SKM-1 (cell line): ENCODE measurements around the gene MTMR1.

Source experiments
- DNase-seq: peaks from one replicate; lab custom pipeline; 2025; ENCODE audit not compliant: unreplicated experiment; lab: John Stamatoyannopoulos, UW

MTMR1 gene

DNA sequence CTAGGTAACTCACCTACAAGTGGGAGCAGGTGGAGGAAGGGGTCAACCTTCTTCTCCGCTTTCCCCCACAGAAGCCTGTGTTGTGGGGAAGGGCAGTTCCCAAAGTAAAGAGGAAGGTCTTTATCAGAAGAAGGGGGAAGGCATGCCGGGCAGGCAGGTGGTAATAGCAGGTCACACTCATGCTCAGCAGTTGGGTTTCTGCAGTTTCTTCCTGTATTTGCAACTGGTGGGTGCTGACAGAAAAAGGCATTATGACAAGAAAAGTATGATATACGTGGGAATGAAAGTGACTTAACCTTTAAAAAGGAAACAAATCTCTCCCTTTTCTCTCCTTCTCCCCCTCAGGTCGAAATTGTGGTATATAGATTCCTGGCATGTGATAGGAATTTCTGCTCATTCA lies 3.7 kb downstream of the MTMR1 start:
- no peak for DNase-seq

DNA sequence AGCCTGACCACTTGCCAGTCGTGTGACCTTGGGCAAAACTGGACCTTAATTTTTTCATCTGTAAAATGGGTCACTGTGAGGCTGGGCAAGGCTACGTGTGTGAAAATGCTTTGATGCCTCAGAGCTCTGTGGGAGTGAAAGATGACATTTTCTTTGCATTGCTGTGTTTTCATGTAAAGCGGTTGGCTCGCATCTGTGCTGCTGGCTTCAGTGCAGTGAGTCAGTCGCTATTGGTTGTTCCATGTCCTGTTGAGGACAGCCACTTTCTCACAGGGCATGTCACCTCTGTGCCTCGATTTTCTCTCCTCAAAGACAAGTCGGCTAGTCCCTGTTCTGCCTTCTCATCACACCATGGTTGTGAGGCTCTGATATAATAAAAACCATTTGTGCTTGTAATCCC lies 4.4 kb downstream of the MTMR1 start:
- DNase-seq, result no peak

DNA sequence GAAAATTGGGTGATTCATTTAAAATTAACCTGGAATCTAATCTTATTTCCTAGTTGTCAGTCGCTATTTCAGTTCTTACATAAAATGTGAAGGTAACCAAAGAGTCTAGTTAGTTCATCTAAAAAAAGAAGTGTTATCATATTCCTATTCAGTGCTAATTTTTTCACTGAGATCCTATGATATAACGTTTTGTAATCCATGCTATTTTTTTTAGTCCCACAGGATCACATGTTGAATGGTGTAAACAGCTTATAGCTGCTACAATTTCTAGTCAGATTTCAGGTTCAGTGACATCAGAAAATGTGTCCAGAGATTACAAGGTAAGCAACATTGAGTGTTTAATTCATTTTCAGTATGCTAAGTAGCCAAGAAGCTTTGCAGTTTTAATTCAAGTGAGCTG lies 5.8 kb downstream of the MTMR1 start:
- no peak for DNase-seq

DNA sequence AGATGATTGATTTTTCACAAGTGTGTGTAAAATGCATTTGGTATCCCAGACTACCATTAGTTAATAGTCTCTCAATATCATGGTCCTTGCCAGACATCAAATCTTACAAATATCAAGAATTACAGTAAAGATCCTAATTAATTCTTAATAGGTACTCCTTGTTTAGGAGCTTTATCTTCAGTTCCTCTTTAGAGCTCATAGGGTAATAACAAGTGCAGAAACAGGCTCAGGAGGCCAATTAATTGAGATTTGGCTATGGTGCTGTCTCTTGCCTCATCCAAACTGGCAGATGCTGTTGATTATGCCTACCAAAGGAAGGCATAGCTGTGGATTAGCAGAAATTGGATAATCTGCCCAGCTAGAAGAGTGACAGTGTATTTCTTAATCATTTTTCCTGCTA lies 6.9 kb downstream of the MTMR1 start:
- DNase-seq, result no peak

DNA sequence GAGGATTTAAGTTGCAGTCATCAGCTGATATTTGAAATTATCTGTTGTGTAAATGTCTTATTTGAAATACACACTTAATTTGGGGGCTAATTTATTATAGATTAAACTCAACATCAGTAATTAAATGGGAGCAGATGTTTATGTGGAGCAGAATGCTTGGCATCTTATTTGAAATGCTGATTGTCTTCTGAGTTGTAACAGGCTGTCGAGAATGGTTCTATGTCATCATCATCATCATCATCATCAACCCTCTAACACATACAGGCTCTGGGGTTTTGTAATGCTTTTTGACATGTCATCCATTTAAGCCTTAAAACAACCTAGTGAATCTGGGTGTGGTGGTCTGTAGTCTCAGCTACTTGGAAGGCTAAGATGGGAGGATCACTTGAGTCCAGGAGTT lies 8.2 kb downstream of the MTMR1 start:
- DNase-seq, result no peak

DNA sequence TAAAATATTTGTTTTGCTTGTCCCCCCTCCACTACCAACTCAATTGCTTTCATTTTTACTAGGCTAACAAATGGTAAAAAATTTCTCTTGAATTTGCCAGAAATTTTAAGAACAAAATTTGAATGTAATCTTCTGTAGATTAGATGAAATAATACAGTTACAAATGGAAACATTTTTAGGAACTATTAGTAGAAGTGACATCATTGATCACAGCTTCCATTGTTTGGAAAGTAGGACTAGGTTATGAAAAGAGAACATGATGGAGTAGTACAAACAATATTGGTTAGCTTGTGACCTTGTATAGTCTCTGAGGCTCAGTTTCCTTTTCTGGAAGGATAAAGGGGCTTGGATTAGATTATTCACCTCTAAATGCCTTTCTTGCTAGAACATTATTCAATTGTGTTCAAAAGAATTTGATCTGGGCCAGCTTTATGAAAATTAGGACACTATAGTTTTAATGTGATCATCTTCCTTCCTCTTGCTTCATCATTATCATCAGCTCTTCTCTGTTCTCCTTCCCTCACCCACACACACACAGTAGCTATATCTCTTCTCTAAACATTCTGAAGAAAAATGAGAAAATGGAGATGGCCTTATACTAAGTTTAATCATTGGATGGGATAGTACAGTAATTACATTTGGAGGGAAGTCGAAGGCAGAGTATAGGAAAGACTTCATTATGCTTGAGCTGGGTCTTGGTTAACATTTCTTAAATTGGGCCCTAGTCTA lies 9.9 kb downstream of the MTMR1 start:
- DNase-seq, result no peak

DNA sequence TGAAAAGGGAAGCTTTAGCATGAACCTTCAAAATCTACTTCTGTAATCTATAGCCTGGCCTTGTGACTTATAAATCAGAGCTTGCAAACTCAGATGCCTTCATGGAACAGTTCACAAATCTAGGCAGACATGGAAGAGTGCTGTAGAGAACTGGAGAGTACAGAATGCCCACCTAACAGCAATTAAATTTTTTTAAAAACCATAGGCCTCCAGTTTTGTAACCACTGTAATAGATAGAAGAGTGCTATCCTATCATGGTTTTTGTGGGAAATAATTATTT lies 10.4 kb downstream of the MTMR1 start:
- no peak for DNase-seq

DNA sequence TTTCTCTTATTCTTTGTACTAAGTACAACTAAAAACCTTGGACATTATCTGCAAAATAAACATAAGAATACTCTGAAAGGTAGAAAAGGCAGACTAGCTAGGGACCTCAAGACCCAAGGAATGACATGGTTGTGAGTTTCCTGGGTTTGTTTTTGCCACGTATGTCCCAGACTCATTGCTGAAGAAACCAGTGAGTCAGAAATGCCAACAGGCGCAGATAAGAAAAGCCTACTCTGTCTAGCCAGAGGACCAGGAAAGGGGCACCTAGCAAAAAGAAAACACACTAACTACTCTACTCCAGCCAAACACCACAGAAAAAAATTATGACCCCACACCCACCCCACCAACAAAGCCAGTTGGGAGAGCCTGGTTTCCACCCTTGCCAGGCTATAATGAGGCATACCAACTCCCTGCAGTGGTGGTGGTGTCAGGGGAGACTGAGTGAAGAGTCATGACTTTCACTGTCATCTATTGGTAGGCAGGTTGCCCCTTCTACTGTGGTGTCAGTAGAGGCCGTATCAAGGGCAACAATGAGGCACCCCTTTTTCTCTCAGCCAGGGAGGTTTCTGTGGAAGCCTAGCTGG lies 10.9 kb downstream of the MTMR1 start:
- DNase-seq, result no peak

DNA sequence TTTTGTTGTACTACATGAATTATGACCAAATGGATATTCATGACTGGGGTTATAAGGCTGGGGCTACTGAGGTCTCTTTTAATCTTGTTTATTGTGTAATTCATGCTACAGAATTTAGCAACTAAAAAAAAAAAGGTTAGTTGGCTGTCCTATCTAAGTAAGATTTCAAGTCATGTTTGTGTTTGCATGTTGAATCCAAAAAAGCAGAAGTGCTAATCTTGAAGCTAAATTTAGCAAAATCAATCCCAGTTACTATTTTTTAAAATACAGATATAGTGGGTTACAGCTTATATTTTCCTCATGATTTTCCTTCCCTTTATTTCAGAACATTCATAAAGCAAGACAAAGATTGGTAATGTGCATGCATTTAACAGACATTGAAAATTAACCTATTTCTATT lies 19.4 kb downstream of the MTMR1 start:
- DNase-seq, result no peak

DNA sequence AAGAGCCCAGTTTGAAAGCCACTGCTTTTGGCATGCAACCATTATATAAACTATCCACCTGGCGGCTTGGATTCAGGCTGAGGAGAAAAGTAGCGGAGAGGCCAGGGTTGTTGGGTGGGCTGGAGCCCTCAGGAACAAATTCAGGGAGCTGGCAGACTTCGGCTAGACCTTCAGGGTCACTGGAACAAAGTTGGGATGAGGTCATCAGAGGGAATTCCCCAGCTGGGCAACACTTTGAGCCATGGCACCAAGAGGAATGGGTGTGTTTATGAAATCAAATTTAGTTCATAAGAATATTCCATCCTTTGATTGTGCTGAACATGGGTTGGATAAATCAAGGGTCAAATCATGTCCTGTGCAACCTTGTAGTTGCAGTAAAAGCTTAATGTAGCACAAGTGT lies 22.0 kb downstream of the MTMR1 start:
- no peak for DNase-seq

DNA sequence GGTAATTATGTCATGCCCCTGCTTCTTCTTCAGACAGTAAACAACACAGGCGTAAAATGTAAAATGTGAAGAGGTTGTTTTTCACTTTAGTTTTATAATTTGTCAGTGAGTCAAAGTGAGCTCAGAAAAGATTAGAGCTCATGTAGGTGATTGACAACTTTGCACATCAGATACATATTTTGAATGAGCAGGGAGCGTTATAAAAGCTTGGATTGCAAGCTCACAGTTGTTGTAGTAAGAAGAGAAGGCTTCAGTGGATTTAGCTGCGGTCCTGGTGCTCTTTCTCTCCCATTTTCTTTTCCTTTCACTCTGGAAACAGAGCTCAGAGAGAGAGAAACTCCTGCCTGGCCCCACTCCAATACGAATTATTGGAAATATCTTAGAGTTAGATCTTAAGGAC lies 26.4 kb downstream of the MTMR1 start:
- no peak for DNase-seq

DNA sequence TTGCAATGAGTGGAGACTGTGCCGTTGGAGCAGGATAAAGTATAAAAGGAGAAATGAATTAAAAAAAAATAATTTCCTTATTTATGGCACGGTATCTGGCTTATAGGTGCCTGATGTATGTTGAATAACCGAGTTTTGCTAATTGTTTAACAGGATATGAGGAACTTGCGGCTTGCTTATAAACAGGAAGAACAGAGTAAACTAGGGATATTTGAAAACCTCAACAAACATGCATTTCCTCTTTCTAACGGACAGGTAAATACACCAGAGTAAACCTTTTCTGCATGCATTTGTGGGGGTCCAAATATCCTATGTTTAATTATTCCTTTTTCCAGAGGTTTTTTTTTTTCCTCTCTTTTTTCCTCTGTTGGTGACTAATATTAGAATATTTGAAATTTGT lies 36.8 kb downstream of the MTMR1 start:
- DNase-seq, result no peak

DNA sequence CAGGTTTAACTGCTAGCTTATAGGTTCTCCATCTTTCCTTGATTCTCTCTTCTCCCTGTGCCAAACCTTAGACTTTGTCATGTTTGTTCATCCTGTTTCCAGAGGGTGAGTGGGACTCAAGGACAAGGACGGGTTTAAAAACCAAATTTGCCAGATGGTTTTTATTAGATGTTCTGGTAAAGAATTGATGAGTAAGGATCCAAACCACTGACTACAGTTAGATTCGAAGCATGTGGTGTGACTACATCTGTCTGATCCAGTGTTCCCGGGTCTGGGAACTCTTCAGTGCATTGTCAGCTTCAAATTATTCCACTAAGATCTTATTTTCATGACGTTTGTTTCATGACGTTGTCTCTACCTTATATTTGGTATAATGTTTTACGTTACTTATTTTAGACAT lies 37.5 kb downstream of the MTMR1 start:
- DNase-seq, result no peak

DNA sequence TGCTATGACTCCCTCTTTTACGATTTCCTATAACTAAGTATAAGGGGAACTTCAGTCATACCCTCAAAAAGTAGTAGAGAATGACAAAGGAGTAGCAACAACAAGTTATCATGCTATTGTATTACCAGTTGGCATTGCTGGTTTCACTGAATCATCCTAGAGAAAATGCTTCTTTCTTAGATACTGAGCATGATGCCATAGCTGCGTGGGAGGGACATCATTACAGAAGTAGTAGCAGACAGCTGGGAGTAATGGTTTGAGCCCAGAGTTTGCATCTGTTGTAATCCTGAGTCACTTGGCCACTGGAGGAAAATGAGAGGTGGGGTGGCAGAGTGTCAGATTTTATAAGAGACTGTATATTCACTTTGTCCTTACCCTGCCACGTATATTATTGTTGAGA lies 38.6 kb downstream of the MTMR1 start:
- no peak for DNase-seq

DNA sequence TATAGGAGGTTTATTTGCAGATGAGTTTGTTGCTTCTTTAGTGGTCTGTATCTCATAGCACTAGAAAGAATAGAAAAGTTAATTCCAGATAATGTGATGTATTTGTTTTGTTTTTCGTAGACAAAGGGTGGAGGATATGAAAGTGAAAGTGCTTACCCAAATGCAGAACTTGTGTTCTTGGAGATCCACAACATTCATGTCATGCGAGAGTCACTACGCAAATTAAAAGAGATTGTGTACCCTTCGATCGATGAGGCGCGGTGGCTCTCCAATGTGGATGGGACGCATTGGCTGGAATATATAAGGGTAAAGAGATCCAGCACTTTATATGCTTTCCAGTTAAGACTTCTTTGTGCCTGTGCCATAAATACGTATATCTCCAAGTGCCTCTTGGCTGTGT lies 43.3 kb downstream of the MTMR1 start:
- DNase-seq, result no peak

DNA sequence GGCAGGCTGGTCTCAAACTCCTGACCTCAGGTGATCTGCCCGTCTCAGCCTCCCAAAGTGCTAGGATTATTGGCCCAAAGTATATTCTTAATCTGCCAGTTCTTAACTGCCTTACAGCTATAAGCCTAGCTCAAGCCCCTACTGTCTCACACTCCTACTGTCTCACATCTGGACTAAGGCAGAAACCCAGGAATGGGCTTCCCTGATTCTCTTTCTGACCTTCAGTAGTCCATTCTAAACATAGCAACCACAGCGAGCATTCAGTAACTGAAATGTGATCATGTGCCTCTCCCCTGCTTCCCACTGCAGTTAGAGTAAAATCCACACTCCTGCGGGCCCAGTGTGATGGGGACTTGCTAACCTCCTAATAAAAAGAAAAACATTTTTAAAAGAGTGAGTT lies 58.9 kb downstream of the MTMR1 start:
- DNase-seq, result no peak

DNA sequence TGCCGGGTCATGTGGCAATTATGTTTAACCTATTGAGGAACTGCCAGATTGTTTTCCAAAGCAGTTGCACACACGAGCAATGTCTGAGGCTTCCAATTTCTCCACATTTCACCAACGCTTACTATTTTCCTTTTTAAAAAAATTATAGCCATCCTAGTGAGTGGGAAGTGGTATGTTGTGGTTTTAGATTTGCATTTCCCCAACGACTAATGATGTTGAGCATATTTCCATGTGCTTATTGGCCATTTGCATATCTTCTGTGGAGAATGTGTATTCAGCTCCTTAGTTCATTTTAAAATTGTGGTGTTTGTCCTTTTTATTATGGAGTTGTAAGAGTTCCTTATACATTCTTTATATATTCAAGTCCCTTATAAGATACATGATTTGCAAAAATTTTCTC lies 60.2 kb downstream of the MTMR1 start:
- no peak for DNase-seq

DNA sequence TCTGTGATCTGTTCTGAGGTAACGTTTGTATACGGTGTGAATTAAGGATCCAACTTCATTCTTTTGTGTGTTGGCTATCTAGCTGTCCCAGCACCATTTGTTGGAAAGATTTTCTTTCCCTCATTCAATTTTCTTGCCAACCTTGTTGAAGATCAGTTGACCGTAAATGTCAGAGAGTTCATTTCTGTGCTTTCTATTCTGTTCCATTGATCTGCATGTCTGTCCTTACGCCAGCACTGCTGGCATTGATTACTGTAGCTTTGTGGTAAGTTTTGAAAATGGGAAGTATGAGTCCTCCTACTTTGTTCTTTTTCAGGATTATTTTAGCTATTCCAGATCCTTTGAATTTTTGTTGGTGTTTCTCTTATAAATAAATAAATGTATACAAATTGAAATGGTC lies 60.8 kb downstream of the MTMR1 start:
- DNase-seq, result no peak

DNA sequence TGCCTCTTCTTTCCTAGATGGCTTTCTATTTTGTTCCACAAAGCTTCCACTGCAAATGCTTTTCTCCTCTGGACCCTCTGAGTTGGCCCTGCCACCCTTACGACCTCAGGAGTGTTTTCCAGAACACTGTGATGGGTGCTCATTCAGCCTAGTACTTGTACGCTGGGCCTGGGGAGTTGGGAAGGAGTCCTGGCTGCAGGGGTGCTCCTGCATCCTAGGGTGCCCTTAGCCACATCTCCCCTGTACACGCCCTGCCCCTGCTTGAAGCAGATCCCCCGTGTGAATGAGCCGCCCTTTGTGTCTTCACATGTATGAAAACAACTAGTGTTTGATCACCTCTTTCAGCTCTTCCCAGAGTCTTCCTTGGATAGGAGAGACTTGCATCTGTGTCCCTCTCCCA lies 64.2 kb downstream of the MTMR1 start:
- DNase-seq, result no peak

DNA sequence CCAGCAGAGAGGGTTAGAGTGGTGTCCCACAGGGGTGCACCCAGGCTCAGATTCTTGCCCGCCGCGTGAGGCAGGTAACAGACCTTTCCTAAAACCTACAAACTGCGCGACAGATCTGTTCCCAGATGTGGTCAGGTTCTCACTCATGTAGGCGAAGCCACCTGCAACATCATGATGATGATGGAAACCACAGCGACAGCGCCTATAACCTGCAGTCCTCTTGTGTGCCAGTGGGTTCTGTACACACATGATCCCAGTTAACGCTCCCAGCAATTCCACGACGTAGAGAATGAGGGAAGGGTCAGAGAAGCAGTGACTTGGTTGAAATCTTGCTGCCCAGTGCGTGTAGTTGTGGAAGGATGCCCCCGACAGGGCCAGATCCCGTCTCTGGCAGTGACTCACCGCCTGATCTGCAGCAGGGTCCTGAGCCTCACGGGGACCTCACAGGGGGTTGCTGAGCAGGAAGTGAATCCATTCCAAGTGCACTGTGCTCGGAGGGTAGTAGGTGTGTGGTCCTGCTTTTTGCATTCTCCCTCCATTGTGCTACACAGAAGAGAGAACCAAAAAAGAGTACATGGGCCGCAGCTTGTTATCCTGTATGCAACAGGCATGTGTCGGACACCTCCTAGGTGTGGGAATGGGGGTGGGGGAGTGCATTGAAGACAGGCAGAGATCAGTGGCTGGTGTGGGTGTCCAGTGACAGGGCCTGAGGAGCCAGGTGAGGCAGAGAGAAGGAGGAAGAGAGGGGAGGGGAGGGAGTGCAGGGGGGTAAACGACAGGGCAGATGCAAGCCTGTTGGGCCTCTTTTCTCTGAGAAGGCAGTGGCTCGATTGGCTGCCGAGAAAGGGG lies 66.6 kb downstream of the MTMR1 start:
- no peak for DNase-seq

DNA sequence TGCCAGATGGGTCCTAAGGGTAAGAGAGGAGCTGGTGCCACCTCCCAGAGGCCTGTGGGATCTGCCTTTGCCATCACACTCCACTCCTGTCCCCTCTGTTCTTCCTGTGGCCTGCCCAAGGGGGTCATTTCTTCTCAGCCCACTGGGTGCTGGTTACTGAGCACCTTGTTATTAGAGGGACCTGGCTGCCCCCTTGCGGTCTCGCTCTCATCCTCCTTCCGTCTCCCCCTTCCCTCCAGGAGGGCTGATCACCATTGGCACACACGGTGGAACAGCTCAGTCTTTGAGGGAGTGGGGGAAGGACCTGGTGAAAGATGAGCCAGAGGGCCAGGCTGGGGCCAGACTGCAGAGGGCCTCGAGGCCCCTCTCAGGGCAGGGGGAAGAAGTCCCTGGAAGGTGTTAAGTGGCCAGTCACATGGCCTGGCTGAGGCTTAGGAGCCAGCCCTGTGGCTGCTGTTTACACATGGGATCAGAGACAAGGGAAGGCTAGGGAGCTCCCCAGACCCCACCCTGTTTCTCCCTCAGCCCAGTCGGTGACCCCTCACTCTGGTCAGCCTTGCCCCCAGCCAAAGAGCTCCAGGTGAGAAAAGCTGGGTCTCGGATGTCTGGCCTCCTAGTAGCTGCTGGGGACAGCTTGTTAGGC lies 68.1 kb downstream of the MTMR1 start:
- no peak for DNase-seq

DNA sequence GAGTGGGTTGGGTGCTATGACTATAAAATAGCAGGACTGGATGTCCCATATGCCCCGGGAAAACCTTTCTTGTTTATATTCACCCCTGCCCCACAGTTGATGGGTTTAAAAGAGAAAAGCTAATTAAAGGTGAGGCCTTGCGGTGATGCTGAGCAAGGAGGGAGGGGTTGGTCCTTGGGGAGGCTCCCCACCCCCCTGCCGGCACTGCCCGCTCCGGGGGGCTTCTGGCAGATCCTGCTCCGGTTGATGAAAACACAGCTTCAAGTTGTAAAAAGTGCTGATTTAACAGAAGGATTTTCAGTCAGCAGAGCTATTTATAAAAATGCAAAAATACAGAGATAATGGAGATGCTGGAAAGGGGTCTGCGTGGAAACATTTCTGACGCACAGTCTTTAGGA lies 68.6 kb downstream of the MTMR1 start:
- DNase-seq, result no peak
